OCI-LY7 (cell line): ENCODE results near the gene SLAMF8. TPM values are rescaled to one million over a fixed set of nuclear protein-coding genes. Genes with fewer than 3 reads are reported as not detected.

ENCODE experiments used
- BruUV-seq: library from RNA; stranded (reverse); fragments of 400-500 nt; replicated peaks from 2 replicates; lab custom pipeline; 2021; lab: Mats Ljungman, UMichigan
- CTCF ChIA-PET: fragments of 300-600 bp; sonication (Branson Sonifier 250); formaldehyde crosslinking; loops from one replicate; lab custom pipeline; 2022; ENCODE audit warnings: antibody characterized with exemption; ENCODE audit not compliant: unreplicated experiment; lab: Charles Lee
- POLR2A ChIA-PET: fragments of 300-600 bp; sonication (Branson Sonifier 250); formaldehyde crosslinking; loops from one replicate; lab custom pipeline; 2022; ENCODE audit warnings: antibody characterized with exemption; lab: Charles Lee
- DNase-seq: peaks from one replicate; pipeline ENCODE4 v3.0.0-alpha.2; 2015; ENCODE audit warnings: low spot score
- H2AFZ ChIP-seq: fragments of 200-600 bp; sonication (generic), shearing (Covaris generic); 2 replicates; pipeline ENCODE4 v1.6.1; 2014; ENCODE audit warnings: mild to moderate bottlenecking, antibody characterized with exemption, low read length, moderate library complexity
- H3K27ac ChIP-seq: fragments of 200-600 bp; sonication (generic); 2 replicates; pipeline ENCODE4 v1.5.1; 2014; ENCODE audit warnings: mixed run types, low read depth, mild to moderate bottlenecking, moderate library complexity, low read length, inconsistent platforms; ENCODE audit not compliant: poor library complexity, severe bottlenecking
- H3K36me3 ChIP-seq: fragments of 200-600 bp; sonication (generic); 2 replicates; pipeline ENCODE4 v1.6.1; 2014; ENCODE audit warnings: mild to moderate bottlenecking, antibody characterized with exemption, low read length, moderate library complexity, mixed read lengths; ENCODE audit not compliant: insufficient read depth
- H3K4me1 ChIP-seq: fragments of 200-600 bp; sonication (generic); 2 replicates; pipeline ENCODE4 v1.5.1; 2014; ENCODE audit warnings: mild to moderate bottlenecking, low read length; ENCODE audit not compliant: insufficient read depth, poor library complexity, severe bottlenecking
- H3K4me2 ChIP-seq: fragments of 200-600 bp; sonication (generic); 2 replicates; pipeline ENCODE4 v1.6.1; 2014; ENCODE audit warnings: mild to moderate bottlenecking, low read length
- H3K4me3 ChIP-seq: fragments of 200-600 bp; sonication (generic); 2 replicates; pipeline ENCODE4 v1.5.1; 2014; ENCODE audit warnings: mild to moderate bottlenecking, low read depth, low read length; ENCODE audit not compliant: poor library complexity, severe bottlenecking
- H3K79me2 ChIP-seq: fragments of 200-600 bp; sonication (generic); 2 replicates; pipeline ENCODE4 v1.6.1; 2016; ENCODE audit warnings: low read depth, mild to moderate bottlenecking, low read length, moderate library complexity, mixed read lengths; ENCODE audit not compliant: insufficient read depth
- H3K9me2 ChIP-seq: fragments of 200-600 bp; sonication (generic); 2 replicates; pipeline ENCODE4 v1.6.1; 2016; ENCODE audit warnings: mild to moderate bottlenecking, low read length, mixed read lengths; ENCODE audit not compliant: insufficient read depth
- H3K9me3 ChIP-seq: fragments of 200-600 bp; sonication (generic); 2 replicates; pipeline ENCODE4 v1.6.1; 2014; ENCODE audit warnings: mild to moderate bottlenecking, mixed run types, low read length, mixed read lengths
- H4K20me1 ChIP-seq: fragments of 200-600 bp; sonication (generic); 2 replicates; pipeline ENCODE4 v1.6.1; 2014; ENCODE audit warnings: mild to moderate bottlenecking, antibody characterized with exemption, low read length, moderate library complexity, mixed read lengths; ENCODE audit not compliant: insufficient read depth
- EZH2phosphoT487 ChIP-seq: fragments of 200-600 bp; sonication (generic); IDR thresholded peaks from 2 replicates; pipeline ENCODE4 v1.6.1; 2018; ENCODE audit warnings: low read depth, borderline replicate concordance, mild to moderate bottlenecking, mixed run types, antibody characterized with exemption, low read length, moderate library complexity, mixed read lengths
- intact Hi-C: fragments of 100-400 bp; cut with micrococcal nuclease; formaldehyde crosslinking; loops from one replicate; pipeline ENCODE4 v1.10.0; 2022; ENCODE audit not compliant: unreplicated experiment
- small RNA-seq: library from RNA; depleted of rRNA; stranded (forward); fragments of <200 nt; gene quantifications from one replicate; pipeline ENCODE3, GENCODE V24; 2014
- total RNA-seq, 2 experiments: library from RNA; depleted of rRNA in 1 of 2; stranded (reverse); fragments of >200 nt in 1 of 2; shearing (Covaris generic) in 1 of 2; gene quantifications; 2 replicates each; pipeline ENCODE4 v1.2.3, GENCODE V29; 2014 to 2022
- TF ChIP-seq, protein P1 (sequence below): fragments of 200-600 bp; sonication (generic); conservative IDR thresholded peaks from 2 replicates; pipeline ENCODE4 v1.5.1; 2014; ENCODE audit warnings: mild to moderate bottlenecking, antibody characterized with exemption, low read length, moderate library complexity, mixed read lengths

Gene SLAMF8
- total RNA-seq, 2 experiments from 2014 or later, result not detected

DNA sequence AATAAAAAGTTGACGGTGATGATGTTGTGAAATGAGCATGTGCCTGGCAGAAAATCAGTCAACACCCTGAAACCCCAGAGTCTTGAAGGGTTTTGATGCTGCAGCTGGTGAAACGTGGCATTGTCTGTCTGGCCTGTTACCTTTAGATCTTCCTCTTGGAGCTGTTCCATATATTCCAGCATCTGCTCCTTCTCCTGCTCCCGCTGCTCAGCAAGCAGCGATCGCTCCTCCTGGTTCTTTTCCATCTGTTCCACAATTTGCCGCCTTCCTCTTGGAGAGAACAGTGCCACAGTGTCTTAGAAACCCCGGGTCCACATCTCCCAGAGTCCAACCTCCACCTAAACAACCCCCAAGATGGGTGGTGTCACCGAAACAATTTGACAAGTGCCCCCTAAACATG, 57.6 kb downstream of the SLAMF8 start:
- TF ChIP-seq, protein P1, sequence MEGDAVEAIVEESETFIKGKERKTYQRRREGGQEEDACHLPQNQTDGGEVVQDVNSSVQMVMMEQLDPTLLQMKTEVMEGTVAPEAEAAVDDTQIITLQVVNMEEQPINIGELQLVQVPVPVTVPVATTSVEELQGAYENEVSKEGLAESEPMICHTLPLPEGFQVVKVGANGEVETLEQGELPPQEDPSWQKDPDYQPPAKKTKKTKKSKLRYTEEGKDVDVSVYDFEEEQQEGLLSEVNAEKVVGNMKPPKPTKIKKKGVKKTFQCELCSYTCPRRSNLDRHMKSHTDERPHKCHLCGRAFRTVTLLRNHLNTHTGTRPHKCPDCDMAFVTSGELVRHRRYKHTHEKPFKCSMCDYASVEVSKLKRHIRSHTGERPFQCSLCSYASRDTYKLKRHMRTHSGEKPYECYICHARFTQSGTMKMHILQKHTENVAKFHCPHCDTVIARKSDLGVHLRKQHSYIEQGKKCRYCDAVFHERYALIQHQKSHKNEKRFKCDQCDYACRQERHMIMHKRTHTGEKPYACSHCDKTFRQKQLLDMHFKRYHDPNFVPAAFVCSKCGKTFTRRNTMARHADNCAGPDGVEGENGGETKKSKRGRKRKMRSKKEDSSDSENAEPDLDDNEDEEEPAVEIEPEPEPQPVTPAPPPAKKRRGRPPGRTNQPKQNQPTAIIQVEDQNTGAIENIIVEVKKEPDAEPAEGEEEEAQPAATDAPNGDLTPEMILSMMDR, result no peak
- no peak for TF ChIP-seq EZH2phosphoT487
- ChIA-PET CTCF (no interaction called here), POLR2A (interaction anchor here (0.7 to 0.8 kb wide), 2 partner anchors 21 to 196 kb away, joined by 3 to 4 read pairs; no protein-coding TSS in a partner anchor)
- peaks cover 15% of the 10 kb centered on the region for H3K4me1 ChIP-seq
- H3K36me3 ChIP-seq, result no peaks in the 10 kb centered on the region
- BruUV-seq, result no TSS peak
- no peak overlapping the region for H3K4me3 ChIP-seq
- intact Hi-C loops, result no loop called here
- no peak overlapping the region for H2AFZ ChIP-seq
- H3K27ac ChIP-seq, result no peak overlapping the region
- no peak overlapping the region for H3K4me2 ChIP-seq
- H4K20me1 ChIP-seq, result no peaks in the 10 kb centered on the region
- H3K9me3 ChIP-seq, result no peaks in the 10 kb centered on the region
- no peaks in the 10 kb centered on the region for H3K79me2 ChIP-seq
- no peaks in the 10 kb centered on the region for H3K9me2 ChIP-seq
- no peak for DNase-seq

Small RNA genes within 50 kb of the gene (small RNA-seq; reads per million reads assigned to genes)
- not detected for gene RF00570

Other genes with a start within 250 kb of the SLAMF8 start
- gene APCS, start 239.0 kb upstream of the SLAMF8 start, total RNA-seq (2014; rRNA removed; shearing (Covaris generic)), result not detected in 2 replicates
- not detected in 2 replicates for gene APCS, start 239.0 kb upstream of the SLAMF8 start, total RNA-seq (2022)
- gene CRP, start 112.3 kb upstream of the SLAMF8 start, total RNA-seq (2014; rRNA removed; shearing (Covaris generic)), result not detected in 2 replicates
- gene CRP, start 112.3 kb upstream of the SLAMF8 start, total RNA-seq (2022), result not detected in 2 replicates
- gene DUSP23, start 45.9 kb upstream of the SLAMF8 start, total RNA-seq (2014; rRNA removed; shearing (Covaris generic)), result 1.2 and 3.7 TPM in 2 replicates
- 1.5 and 2.0 TPM in 2 replicates for gene DUSP23, start 45.9 kb upstream of the SLAMF8 start, total RNA-seq (2022)
- gene FCRL6, start 24.5 kb upstream of the SLAMF8 start, total RNA-seq (2014; rRNA removed; shearing (Covaris generic)), result not detected in 2 replicates
- gene FCRL6, start 24.5 kb upstream of the SLAMF8 start, total RNA-seq (2022), result not detected in 2 replicates
- not detected in 2 replicates for gene VSIG8, start 35.8 kb downstream of the SLAMF8 start, total RNA-seq (2014; rRNA removed; shearing (Covaris generic))
- not detected in 2 replicates for gene VSIG8, start 35.8 kb downstream of the SLAMF8 start, total RNA-seq (2022)
- gene CFAP45, start 73.3 kb downstream of the SLAMF8 start, total RNA-seq (2014; rRNA removed; shearing (Covaris generic)), result 0.57 TPM in 1 of 2 replicates, not detected in the other
- 0.63 and 0.85 TPM in 2 replicates for gene CFAP45, start 73.3 kb downstream of the SLAMF8 start, total RNA-seq (2022)
- 193 and 260 TPM in 2 replicates for gene TAGLN2, start 98.6 kb downstream of the SLAMF8 start, total RNA-seq (2014; rRNA removed; shearing (Covaris generic))
- 195 and 215 TPM in 2 replicates for gene TAGLN2, start 98.6 kb downstream of the SLAMF8 start, total RNA-seq (2022)
- gene IGSF9, start 118.7 kb downstream of the SLAMF8 start, total RNA-seq (2014; rRNA removed; shearing (Covaris generic)), result not detected in 2 replicates
- not detected in 2 replicates for gene IGSF9, start 118.7 kb downstream of the SLAMF8 start, total RNA-seq (2022)
- gene SLAMF9, start 127.4 kb downstream of the SLAMF8 start, total RNA-seq (2014; rRNA removed; shearing (Covaris generic)), result not detected in 2 replicates
- gene SLAMF9, start 127.4 kb downstream of the SLAMF8 start, total RNA-seq (2022), result not detected in 2 replicates
- gene PIGM, start 205.1 kb downstream of the SLAMF8 start, total RNA-seq (2014; rRNA removed; shearing (Covaris generic)), result 4.1 and 4.2 TPM in 2 replicates
- 4.9 and 5.1 TPM in 2 replicates for gene PIGM, start 205.1 kb downstream of the SLAMF8 start, total RNA-seq (2022)
- 0.33 TPM in 1 of 2 replicates, not detected in the other for gene KCNJ10, start 243.3 kb downstream of the SLAMF8 start, total RNA-seq (2014; rRNA removed; shearing (Covaris generic))
- gene KCNJ10, start 243.3 kb downstream of the SLAMF8 start, total RNA-seq (2022), result 0.15 and 0.29 TPM in 2 replicates